ENCODE measurements around the gene AZU1. TPM values are rescaled to one million over a fixed set of nuclear protein-coding genes. Genes with fewer than 3 reads are reported as not detected.

Gene AZU1
- total RNA-seq, 1 donor from 2014 or later: not detected

DNA sequence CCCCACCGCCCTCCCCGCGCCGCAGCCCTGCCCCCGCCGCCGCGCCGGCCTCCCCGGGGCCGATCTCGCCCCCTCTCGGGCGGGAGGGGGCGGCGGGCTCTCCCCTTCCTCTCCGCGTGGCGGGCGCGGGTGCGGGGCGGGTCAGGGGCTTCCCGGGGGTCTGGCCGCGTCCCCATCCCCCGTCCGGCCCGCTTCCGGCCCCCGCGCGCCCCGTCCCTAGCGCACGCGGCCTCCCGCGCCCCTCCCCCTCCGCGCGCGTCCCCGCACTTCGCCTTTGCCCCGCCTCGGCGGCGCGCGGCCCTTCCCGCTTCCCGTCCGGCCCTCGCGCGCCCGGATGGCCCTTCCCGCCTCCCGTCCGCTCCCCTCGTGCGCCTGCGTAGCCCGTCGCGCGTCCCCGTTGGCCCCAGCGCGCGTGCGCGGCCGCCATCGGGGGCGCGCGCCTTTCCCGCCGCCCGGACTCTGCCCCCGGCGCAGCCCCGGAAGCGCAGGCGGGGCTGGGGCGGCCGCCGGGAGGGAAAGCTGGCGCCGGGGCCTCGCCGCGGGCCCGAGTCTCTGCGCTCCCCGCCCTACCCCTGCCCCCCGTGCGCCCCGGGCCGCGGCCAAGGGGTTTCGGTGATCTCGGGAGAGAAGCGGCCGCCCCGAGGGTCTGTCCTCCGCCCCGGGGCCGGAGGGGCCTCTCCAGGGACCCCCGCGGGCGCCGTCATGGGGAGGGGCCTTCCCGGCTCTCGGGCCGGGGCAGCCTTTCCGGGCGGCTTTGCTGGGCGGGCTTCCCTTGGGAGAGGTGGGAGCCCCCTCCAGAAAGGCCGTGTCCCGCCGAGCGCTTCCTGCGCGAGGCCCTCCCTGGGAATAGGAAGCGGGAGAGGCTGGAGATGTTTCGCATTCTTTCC lies 29.9 kb upstream of the AZU1 start:
- DNase-seq (ENCODE audit: low spot score): peak; percentile 90

DNA sequence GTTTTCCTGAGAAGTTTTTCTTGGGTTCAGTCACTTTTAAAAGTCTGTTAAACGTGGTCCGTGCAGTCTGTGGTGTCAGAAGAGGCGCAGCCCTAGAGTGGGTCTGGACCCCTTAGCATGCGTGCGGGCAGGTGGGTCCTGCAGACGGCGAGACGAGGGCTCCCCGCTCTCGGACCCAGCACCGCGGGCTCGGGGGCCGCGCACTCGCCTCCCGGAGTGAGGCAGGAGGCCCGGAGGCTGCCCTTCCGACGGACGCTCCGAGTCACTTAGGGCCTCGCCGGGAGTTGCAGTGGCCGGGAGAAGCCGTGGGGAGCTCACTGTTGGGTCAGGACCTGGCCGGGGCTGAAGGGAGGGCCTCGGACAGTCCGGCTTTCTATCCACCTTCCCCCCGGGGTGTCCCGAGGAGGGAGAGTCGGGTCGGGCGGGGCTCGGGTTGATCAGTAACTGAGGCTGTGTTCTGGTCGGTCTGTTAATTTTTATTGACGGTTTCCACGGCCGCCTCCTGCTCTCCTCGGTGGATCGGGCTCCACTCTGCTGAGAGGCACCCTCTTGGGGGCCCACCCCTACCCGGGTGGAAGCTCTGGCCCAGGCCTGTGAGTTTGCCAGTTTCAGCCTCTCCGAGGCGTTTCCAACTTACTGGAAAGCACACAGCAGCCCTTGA lies 29.1 kb upstream of the AZU1 start:
- DNase-seq (ENCODE audit: low spot score): peak; percentile 45

DNA sequence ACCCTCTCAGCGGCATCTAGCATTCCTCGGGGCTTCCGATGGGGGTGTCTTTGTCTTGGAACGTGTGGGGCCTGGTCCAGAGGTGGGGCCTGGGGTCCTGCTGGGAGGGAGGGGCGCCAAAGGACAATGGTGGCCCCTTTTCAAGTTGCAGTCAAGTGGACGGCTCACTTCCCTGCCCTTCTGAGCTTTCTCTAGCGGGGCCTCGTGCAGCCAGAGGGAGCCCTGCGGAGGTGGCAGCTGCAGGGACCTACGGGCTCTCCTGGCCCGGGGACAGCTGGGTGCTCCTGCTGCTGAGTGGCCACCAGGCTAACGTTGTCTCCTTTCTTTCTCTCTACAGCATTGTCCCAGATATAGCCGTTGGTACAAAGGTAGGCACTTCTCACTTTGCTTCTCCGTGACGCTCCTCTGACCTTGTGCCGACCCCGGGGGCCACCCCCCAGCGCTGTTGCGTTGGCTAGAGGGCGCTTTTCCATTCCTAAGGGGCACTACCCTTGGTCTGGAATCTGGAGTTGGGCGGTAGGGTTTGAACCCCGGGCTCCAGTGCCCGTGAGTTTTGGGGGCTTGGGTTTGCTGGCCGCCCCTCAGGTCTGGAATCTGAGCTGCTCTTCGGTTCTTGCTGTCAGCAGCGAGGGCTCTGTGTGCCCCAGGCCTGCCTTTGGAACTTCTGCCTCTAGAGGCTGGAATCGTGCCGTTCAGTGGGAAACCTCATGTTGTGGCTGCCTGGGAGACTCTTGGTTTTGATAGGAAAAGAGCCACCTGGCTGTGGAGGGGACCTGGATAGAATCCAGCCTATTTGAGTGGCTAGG lies 28.4 kb upstream of the AZU1 start:
- no peak for DNase-seq (ENCODE audit: low spot score)

DNA sequence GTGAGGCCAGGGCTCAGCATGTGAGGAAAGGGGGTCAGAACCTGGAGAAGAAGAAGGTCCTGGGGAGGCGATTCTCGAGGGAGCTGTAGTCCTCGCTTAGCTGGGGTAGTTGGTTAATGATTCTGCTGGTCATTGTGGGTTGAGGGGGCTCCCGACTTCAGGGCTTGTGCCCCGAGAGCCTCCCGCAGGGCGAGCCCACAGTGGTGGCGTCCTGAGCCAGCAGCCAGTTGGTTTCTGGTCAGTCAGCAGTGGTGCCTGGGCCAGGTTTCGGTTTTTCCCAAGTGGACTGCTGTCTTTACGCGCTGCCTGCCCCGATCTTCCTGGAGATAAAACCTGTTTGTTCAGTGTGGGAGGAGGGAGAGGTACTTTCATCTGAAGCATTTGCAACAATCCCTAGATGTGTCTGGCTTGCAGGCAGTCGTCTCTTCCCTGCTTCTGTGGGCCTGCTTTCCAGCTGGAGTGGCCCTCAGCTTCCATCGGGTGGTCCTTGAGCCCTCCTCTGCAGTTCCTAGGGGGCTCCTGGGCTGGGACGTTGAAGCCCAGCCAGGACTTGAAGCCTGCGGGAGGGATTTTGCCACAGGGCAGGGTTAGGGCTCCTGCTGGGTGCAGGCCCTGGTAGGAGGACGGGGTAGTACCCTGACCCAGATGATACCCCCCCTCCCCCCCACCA lies 27.1 kb upstream of the AZU1 start:
- DNase-seq (ENCODE audit: low spot score): peak; percentile 63

DNA sequence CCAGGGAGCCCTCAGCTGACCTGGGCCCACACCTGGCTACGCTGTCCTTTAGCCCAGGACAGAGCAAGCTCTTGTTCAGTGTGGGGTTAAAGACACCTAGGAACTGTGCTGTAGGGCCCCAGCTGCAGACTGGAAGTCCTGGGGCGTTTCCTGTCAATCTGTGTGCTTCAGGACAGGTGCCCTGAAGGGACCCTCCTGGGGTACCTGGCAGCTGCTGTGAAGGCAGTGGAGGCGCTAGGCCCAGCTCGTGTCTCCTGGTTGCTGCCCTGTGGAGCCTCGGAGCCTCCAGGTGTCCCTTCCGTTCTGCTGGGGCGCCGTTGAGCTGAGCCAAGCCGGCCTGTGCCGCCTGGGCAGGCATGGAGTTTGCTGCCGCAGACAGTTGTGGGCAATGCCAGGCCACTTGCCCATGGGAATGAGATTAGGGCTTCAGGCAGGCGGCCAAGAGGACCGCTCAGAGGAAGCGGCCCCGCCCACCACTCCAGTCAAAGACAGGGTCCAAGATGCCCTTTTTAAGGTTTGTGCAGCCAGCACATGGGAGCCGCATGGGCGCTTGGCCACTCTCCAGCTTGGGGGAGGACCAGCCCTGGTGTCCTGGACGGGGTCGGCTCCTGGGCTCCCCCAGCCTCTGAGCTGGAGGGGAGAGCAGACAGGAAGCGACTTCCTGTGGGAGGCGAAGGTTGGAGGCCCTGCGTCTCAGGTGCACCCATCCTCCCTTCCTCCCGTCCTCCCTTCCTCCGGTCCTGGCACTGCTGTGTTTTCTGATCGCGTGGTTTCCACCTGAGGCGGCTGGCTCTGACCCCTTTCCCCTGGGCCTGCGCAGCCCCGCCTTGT lies 26.4 kb upstream of the AZU1 start:
- peak; percentile 53 for DNase-seq (ENCODE audit: low spot score)

DNA sequence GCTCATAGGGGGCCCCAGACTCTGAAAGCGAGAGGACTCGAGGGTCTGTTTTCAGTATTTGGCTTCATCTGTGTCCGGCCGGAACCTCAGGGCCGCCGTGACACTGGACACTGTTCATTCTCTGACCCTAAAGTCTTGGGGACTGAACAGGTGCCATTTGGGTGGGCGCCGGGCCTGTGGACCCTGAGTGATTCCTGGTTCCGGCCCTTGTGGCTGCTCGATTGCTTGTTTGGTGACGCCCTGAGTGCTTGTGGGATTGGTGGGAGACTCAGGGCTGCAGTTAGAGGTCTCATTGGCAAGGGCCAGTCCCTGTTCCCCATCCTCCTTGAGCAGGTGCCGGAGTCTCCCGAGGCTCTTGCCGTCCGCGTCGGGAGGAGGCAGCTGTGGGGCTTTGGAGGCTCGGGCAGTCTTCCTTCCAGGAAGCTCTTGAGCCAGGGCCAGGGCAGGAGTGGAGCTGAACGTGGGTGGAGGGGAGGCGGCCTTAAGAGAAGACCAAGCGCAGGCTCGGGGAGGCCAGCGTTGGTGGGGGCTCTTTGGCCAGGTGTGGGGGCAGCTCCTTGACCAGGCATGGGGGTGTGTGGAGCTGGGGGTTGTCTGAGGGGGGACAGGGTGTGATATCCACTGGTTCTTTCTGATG lies 25.7 kb upstream of the AZU1 start:
- peak; percentile 39 for DNase-seq (ENCODE audit: low spot score)

DNA sequence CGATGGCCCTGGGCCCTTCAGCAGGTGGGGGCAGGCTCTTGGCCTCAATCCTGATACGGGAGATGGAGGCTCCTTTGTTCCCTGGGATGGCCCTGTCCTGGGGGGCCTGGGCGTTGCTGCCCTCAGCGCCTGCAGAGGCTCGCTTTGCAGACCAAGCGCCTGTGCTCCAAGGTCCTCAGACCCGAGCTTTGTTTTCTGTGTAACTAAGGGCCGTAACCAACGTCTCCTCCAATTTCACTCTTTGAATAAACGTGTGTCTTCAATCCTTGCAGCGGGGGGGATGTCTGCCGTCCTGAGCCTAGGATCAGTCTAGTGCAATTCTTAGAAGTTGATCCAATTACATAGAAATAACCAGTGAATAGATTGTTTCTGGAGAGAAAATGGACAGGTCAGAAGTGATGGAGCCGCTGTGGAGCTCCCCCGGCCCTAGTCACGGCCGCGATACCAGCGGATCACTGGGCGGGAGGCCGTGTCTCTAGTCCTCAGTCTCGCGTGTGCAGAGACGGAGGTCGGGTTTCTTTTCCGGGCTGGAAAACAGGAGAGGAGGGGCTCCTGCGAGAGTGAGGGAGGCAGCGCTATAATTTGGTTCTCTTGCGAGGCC lies 25.0 kb upstream of the AZU1 start:
- no peak for DNase-seq (ENCODE audit: low spot score)

DNA sequence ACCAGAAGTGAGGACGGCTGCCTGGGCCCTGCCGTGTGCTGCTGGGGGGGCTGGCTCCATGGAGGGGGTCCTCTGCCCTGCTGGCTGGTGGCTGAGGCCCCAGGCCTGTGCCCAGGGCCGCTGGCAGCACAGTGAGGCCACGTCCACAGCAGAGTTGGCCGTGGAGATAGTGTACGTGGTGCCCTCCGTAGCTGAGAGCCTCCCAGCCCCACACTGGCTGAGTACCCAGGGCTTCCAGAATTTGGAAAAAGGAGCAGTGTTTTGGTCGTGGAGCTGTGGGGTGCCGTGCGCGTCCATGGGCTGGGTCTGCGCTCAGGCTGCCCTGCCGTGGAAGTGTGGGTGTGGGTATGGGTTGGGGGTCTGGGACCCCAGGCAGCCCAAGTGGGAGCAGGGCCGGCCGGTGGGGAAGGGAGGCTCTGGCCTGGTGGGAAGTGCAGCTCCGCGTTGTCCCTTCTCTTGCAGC lies 24.5 kb upstream of the AZU1 start:
- no peak for DNase-seq (ENCODE audit: low spot score)

DNA sequence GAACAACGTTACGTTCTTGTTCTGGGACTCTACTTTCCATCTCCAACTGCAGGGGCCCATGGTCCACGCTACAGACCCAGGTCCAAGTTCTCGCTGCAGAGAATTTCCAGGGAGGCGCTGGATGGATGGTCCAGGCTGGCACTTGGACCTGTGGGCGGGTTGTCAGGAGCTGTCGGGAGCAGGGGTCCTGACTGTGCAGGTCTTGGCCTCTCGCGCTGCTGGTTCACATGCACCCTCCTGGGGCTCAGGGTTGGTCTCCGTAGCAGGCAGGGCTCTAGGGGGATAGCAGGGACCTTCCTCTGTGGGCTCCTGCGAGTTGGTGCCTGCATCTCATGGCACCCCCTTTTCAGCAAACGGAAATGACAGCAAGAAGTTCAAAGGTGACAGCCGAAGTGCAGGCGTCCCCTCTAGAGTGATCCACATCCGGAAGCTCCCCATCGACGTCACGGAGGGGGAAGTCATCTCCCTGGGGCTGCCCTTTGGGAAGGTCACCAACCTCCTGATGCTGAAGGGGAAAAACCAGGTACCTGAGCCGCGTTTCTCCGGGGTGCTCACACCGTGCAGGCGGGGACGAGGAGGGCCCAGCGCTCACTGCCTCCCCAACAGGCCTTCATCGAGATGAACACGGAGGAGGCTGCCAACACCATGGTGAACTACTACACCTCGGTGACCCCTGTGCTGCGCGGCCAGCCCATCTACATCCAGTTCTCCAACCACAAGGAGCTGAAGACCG lies 23.8 kb upstream of the AZU1 start:
- DNase-seq (ENCODE audit: low spot score): no peak

DNA sequence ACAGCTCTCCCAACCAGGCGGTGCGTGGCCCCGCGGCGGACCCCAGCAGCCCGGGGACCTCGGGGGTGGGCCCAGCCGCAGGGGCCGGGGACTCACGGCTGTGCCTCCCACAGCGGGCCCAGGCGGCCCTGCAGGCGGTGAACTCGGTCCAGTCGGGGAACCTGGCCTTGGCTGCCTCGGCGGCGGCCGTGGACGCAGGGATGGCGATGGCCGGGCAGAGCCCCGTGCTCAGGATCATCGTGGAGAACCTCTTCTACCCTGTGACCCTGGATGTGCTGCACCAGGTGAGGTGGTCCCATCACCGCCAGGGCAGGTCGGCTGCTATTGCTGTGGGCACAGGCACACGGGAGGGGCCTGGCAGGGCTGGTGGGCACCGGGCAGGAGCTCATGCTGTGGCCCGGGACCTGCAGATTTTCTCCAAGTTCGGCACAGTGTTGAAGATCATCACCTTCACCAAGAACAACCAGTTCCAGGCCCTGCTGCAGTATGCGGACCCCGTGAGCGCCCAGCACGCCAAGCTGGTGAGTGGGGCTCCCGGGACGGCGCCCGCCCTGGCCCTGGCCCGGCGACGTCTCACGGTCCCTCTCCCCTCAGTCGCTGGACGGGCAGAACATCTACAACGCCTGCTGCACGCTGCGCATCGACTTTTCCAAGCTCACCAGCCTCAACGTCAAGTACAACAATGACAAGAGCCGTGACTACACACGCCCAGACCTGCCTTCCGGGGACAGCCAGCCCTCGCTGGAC lies 23.0 kb upstream of the AZU1 start:
- DNase-seq (ENCODE audit: low spot score): no peak

DNA sequence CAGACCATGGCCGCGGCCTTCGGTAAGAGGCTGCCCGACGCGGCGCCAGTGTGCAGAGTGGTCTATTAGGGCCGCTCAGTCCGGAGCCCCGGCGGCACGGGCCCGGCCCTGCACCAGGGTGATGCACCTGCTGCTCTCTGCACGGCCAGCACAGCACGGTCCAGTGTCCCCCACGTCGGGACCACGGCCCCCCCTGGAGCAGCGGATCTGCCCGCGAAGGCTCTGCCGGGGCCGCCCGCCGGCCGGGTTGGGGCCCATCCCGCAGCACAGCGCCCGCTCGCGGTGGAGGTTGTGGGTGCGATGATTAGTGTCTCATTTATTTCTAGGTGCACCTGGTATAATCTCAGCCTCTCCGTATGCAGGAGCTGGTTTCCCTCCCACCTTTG lies 22.5 kb upstream of the AZU1 start:
- DNase-seq (ENCODE audit: low spot score): no peak

DNA sequence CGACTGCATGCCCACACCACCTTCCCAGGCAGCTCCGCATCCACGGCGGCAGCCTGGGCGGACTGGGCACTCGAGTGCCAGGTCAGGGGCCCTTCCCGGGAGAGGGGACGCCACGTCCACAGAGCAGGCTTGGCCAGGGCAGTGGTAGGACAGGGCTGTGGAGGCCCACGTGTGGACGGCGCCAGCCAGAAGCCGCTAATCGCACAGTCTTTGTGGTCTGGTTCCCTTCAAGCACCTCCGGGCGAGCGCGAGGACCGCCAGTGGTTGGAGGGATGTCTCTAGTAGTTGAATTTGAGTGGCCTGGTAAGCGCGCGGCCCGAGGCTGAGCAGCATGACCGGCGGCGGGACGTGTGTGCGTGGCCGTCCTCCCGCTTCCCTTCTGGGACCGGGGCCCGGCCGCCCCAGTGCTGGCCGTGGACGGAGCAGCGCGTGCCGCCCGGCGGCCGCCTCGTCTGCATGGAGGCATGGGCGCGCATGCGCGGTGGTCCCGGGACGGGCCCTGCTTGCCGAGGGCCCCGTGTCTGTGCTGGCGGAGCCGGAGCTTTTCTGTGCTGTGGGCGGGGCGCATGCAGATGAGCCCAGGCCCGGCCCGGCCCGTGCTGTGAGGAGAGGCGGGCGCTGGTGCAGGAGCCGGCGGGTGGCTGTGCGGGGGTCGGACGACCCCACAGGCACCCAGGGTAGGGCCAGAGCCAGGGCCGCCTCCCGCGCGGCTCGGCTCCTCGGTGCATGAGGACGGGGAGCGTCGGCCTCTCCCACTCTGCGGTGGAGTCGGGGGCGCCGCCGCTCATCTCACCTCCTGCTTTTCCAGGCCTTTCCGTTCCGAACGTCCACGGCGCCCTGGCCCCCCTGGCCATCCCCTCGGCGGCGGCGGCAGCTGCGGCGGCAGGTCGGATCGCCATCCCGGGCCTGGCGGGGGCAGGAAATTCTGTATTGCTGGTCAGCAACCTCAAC lies 21.8 kb upstream of the AZU1 start:
- no peak for DNase-seq (ENCODE audit: low spot score)

DNA sequence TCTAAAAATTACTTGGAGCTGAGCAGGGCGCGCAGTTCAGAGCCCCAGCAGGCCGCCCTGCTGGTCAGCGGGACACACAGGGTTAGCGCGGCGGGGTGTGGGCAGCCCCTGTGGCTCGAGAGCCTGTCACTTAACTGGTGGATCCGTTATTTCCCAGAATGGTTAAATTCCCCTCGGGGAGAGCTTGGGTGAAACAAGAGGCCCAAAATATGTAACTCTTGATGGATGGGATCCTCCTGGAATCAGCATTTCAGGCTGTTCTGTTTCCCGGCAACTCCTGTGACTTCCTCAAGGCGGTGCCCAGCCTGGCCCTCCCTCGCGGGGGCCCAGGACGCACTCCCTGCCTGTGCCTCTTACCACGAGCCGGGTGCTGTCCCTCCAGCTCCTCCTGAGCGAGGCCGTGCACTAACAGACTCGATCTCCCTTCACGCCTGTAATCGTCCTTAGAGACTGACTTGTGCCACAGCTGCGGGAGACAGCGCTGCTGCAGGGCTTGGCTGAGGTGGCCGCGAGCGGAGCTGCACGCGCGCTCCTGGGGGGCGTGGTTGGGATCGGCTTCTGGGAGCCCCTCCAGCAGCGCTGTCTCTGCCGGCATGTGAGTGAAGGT lies 20.7 kb upstream of the AZU1 start:
- no peak for DNase-seq (ENCODE audit: low spot score)

DNA sequence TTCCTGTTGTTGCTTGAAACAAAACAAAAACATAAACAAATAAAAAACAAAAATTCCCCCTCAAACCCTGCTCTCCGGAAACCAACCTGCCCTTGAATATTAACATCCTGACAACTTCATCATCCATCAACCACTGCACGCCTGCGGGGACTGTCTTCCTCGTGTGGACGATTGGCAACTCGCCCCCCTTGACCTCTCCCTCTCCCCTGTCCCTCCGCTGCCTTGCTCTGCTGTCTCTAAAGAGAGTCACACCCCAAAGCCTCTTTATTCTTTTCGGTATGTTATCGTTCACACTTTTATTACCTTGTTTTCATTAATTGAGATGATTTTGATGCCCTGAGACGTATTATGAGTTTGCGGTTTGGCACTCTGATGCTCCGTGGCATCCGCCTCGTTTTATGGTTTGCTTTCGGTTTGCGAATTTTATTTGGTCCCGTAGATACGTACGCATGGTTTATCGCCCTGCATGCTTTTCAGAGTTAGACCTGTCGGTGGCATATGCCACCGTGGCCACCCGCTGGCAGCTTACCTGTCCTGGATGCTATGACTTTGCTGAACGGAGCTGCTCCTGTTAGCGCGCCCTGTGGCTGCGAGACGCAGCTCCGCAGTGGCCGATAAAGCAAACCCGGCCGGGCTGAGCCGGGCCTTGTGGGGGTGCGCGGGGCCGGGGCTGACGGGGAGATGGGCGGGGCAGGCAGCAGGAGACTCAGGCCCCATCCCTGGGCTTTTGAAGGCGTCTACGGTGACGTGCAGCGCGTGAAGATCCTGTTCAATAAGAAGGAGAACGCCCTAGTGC lies 19.8 kb upstream of the AZU1 start:
- no peak for DNase-seq (ENCODE audit: low spot score)

DNA sequence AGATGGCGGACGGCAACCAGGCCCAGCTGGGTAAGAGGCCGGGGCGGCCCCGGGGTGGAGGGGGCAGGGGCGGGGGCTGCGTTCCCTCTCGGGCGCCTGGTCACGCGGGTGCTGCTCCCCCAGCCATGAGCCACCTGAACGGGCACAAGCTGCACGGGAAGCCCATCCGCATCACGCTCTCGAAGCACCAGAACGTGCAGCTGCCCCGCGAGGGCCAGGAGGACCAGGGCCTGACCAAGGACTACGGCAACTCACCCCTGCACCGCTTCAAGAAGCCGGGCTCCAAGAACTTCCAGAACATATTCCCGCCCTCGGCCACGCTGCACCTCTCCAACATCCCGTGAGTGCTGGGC lies 19.2 kb upstream of the AZU1 start:
- no peak for DNase-seq (ENCODE audit: low spot score)

All from mucosa of gallbladder (tissue), 1 donor.